ENCODE results near the gene IMPG1. TPM values are rescaled to one million over a fixed set of nuclear protein-coding genes. Genes with fewer than 3 reads are reported as not detected.

Gene IMPG1
- total RNA-seq, 2 experiments from 2014 or later, result not detected

- no peaks in the 10 kb centered on the region for H3K79me2 ChIP-seq (ENCODE audit: insufficient read depth, low read depth, low read length)
- ChIA-PET POLR2A (no interaction called here), CTCF (ENCODE audit: unreplicated experiment) (no interaction called here)
- no peaks in the 10 kb centered on the region for H3K9me2 ChIP-seq (ENCODE audit: insufficient read depth, low read length)
- H3K9me3 ChIP-seq (ENCODE audit: low read length), result no peaks in the 10 kb centered on the region
- DNase-seq (ENCODE audit: low spot score), result no peak
- no peaks in the 10 kb centered on the region for H3K4me1 ChIP-seq (ENCODE audit: insufficient read depth, low read length, poor library complexity, severe bottlenecking)
- no peak for TF ChIP-seq EZH2phosphoT487 (IDR thresholded peaks at IDR 0.05; ENCODE audit: borderline replicate concordance, low read depth, low read length)
- TF ChIP-seq, protein P1, sequence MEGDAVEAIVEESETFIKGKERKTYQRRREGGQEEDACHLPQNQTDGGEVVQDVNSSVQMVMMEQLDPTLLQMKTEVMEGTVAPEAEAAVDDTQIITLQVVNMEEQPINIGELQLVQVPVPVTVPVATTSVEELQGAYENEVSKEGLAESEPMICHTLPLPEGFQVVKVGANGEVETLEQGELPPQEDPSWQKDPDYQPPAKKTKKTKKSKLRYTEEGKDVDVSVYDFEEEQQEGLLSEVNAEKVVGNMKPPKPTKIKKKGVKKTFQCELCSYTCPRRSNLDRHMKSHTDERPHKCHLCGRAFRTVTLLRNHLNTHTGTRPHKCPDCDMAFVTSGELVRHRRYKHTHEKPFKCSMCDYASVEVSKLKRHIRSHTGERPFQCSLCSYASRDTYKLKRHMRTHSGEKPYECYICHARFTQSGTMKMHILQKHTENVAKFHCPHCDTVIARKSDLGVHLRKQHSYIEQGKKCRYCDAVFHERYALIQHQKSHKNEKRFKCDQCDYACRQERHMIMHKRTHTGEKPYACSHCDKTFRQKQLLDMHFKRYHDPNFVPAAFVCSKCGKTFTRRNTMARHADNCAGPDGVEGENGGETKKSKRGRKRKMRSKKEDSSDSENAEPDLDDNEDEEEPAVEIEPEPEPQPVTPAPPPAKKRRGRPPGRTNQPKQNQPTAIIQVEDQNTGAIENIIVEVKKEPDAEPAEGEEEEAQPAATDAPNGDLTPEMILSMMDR (conservative IDR thresholded peaks at IDR 0.05; ENCODE audit: low read length), result no peak
- H3K27ac ChIP-seq (ENCODE audit: low read depth, low read length, poor library complexity, severe bottlenecking), result no peak overlapping the region
- intact Hi-C loops (cut with micrococcal nuclease; ENCODE audit: unreplicated experiment), result no loop called here
- H4K20me1 ChIP-seq (ENCODE audit: insufficient read depth, low read length), result no peaks in the 10 kb centered on the region
- no peak overlapping the region for H3K4me2 ChIP-seq (ENCODE audit: low read length)
- H3K4me3 ChIP-seq (ENCODE audit: low read depth, low read length, poor library complexity, severe bottlenecking), result no peak overlapping the region
- H3K36me3 ChIP-seq (ENCODE audit: insufficient read depth, low read length), result no peaks in the 10 kb centered on the region
- no TSS peak for BruUV-seq (replicated peaks)
- no peak overlapping the region for H2AFZ ChIP-seq (ENCODE audit: low read length)
Measured at GRCh38 chr6:76000629-76001028, 71.8 kb downstream of the IMPG1 start.

- no peaks in the 10 kb centered on the region for H3K9me2 ChIP-seq (ENCODE audit: insufficient read depth, low read length)
- H3K9me3 ChIP-seq (ENCODE audit: low read length), result no peaks in the 10 kb centered on the region
- H4K20me1 ChIP-seq (ENCODE audit: insufficient read depth, low read length), result no peaks in the 10 kb centered on the region
- H3K4me3 ChIP-seq (ENCODE audit: low read depth, low read length, poor library complexity, severe bottlenecking), result no peak overlapping the region
- no peak for TF ChIP-seq EZH2phosphoT487 (IDR thresholded peaks at IDR 0.05; ENCODE audit: borderline replicate concordance, low read depth, low read length)
- TF ChIP-seq, protein P1 (conservative IDR thresholded peaks at IDR 0.05; ENCODE audit: low read length), result no peak
- intact Hi-C loops (cut with micrococcal nuclease; ENCODE audit: unreplicated experiment), result no loop called here
- no peaks in the 10 kb centered on the region for H3K4me1 ChIP-seq (ENCODE audit: insufficient read depth, low read length, poor library complexity, severe bottlenecking)
- H3K79me2 ChIP-seq (ENCODE audit: insufficient read depth, low read depth, low read length), result no peaks in the 10 kb centered on the region
- POLR2A ChIA-PET, result no interaction called here
- BruUV-seq (replicated peaks), result no TSS peak
- H2AFZ ChIP-seq (ENCODE audit: low read length), result no peak overlapping the region
- no peak overlapping the region for H3K4me2 ChIP-seq (ENCODE audit: low read length)
- DNase-seq (ENCODE audit: low spot score), result no peak
- no peaks in the 10 kb centered on the region for H3K36me3 ChIP-seq (ENCODE audit: insufficient read depth, low read length)
- CTCF ChIA-PET (ENCODE audit: unreplicated experiment), result no interaction called here
- H3K27ac ChIP-seq (ENCODE audit: low read depth, low read length, poor library complexity, severe bottlenecking), result no peak overlapping the region
Measured at GRCh38 chr6:75997696-75998095, 74.8 kb downstream of the IMPG1 start.

DNA sequence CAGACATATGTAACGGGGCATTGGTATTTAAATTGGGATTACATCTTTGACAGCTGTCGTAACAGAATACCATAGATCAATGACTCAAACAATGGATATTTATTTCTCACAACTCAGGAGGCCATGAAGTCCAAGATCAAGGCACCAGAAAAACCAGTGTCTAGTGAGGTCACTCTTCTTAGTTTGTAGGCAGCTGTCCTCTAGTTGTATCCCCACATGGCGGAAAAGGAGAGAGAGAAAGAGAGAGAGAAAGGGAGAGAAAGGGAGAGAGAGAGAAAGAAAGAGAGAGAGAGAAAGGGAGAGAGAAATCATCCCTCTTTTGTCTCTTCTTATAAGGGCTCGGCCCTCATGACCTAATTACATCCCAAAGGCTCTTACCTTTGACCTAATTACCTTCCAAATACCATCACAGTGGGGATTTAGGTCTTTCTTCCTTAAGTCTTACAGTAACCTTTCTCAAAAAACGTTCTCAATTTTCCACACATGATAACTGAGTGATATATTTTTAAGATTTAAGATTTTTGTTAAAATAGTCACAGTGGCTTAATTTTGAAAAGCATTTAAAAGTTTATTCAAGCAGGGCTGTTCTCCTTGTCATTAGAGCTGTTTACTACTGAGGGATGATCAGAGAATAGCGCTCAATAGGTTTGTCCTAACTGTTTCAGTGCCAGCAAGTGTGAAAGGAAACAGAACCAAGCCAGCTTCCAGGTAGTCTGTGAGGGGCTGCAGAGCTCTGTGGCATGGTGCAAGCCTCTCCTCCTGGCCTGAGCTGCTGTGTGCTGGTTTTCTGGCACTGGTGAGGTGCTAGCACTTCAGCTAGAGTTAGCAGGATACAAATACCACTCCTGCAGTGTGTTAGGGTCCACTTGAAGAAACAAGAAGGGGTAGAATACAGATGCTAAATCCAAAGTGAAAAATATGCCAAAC lies 79.0 kb downstream of the IMPG1 start:
- no TSS peak for BruUV-seq (replicated peaks)
- TF ChIP-seq, protein P1 (conservative IDR thresholded peaks at IDR 0.05; ENCODE audit: low read length), result no peak
- no peak for TF ChIP-seq EZH2phosphoT487 (IDR thresholded peaks at IDR 0.05; ENCODE audit: borderline replicate concordance, low read depth, low read length)

More for the DNA sequence above, 79.0 kb downstream of the IMPG1 start:
- Histone ChIP-seq H3K9me2 (ENCODE audit: insufficient read depth, low read length) (no peaks in the 10 kb centered on the region), H3K4me2 (ENCODE audit: low read length) (no peak overlapping the region), H3K79me2 (ENCODE audit: insufficient read depth, low read depth, low read length) (no peaks in the 10 kb centered on the region), H3K4me3 (ENCODE audit: low read depth, low read length, poor library complexity, severe bottlenecking) (no peak overlapping the region), H3K4me1 (ENCODE audit: insufficient read depth, low read length, poor library complexity, severe bottlenecking) (no peaks in the 10 kb centered on the region), H3K9me3 (ENCODE audit: low read length) (no peaks in the 10 kb centered on the region), H3K27ac (ENCODE audit: low read depth, low read length, poor library complexity, severe bottlenecking) (no peak overlapping the region), H4K20me1 (ENCODE audit: insufficient read depth, low read length) (no peaks in the 10 kb centered on the region), H2AFZ (ENCODE audit: low read length) (no peak overlapping the region), H3K36me3 (ENCODE audit: insufficient read depth, low read length) (no peaks in the 10 kb centered on the region)
- intact Hi-C loops (cut with micrococcal nuclease; ENCODE audit: unreplicated experiment), result no loop called here
- POLR2A ChIA-PET, result no interaction called here
- CTCF ChIA-PET (ENCODE audit: unreplicated experiment), result no interaction called here
- DNase-seq (ENCODE audit: low spot score), result no peak

Data from OCI-LY7 (cell line).